WTC11 (cell line): Measurements from ENCODE around the gene CD300A. TPM values are rescaled to one million over a fixed set of nuclear protein-coding genes. Genes with fewer than 3 reads are reported as not detected.

Experiments
- ATAC-seq: fragments of 200-7000 bp; cut with Tn5 transposase; 2 replicates; pipeline ENCODE4 v1.10.0; 2021; ENCODE audit warnings: mild to moderate bottlenecking, moderate library complexity
- CTCF ChIA-PET: fragments of 300-600 bp; sonication (Branson Sonifier 250); formaldehyde crosslinking; loops from one replicate; lab custom pipeline; 2021; ENCODE audit warnings: antibody characterized with exemption; lab: Charles Lee
- POLR2A ChIA-PET: fragments of 350-600 bp; sonication (Branson Sonifier 250); formaldehyde crosslinking; loops from one replicate; lab custom pipeline; 2021; ENCODE audit warnings: antibody characterized with exemption; lab: Charles Lee
- DNase-seq: peaks from one replicate; pipeline ENCODE4 v3.0.0; 2021; ENCODE audit warnings: low spot score
- H3K27ac Mint-ChIP-seq: 2 replicates; pipeline ENCODE4 v1.8.0; 2021; ENCODE audit warnings: mixed read lengths
- H3K27me3 Mint-ChIP-seq: 2 replicates; pipeline ENCODE4 v1.8.0; 2021; ENCODE audit warnings: low read depth, mild to moderate bottlenecking, moderate library complexity, mixed read lengths
- H3K36me3 Mint-ChIP-seq: 2 replicates; pipeline ENCODE4 v1.8.0; 2021; ENCODE audit warnings: mixed read lengths
- H3K4me1 Mint-ChIP-seq: 2 replicates; pipeline ENCODE4 v1.8.0; 2022; ENCODE audit warnings: mixed read lengths
- H3K4me3 Mint-ChIP-seq: 2 replicates; pipeline ENCODE4 v1.8.0; 2021; ENCODE audit warnings: mild to moderate bottlenecking, moderate library complexity, mixed read lengths
- H3K9me3 Mint-ChIP-seq: 2 replicates; pipeline ENCODE4 v1.8.0; 2021; ENCODE audit warnings: mixed read lengths
- ATF6 ChIP-seq: sonication (generic); formaldehyde crosslinking; IDR thresholded peaks from 2 replicates; pipeline ENCODE4 v1.8.1; 2023; ENCODE audit warnings: mild to moderate bottlenecking, missing genetic modification reagents
- E2F1 ChIP-seq: sonication (generic); formaldehyde crosslinking; IDR thresholded peaks from 2 replicates; pipeline ENCODE4 v1.8.0; 2022; ENCODE audit warnings: mild to moderate bottlenecking, missing genetic modification reagents
- EMX1 ChIP-seq: fragments of 250-450 bp; sonication (Bioruptor Pico); IDR thresholded peaks from 2 replicates; pipeline ENCODE4 v1.8.0; 2021; ENCODE audit warnings: mild to moderate bottlenecking
- HMGXB4 ChIP-seq: sonication (generic); formaldehyde crosslinking; IDR thresholded peaks from 2 replicates; pipeline ENCODE4 v1.8.1; 2023; ENCODE audit warnings: mild to moderate bottlenecking, moderate library complexity, missing genetic modification reagents
- IRF2 ChIP-seq: sonication (generic); formaldehyde crosslinking; IDR thresholded peaks from 2 replicates; pipeline ENCODE4 v1.8.0; 2022; ENCODE audit warnings: low read depth, missing genetic modification reagents, borderline replicate concordance
- NFATC4 ChIP-seq: fragments of 250-450 bp; sonication (Bioruptor Pico); IDR thresholded peaks from 2 replicates; pipeline ENCODE4 v1.9.0; 2021; ENCODE audit warnings: mild to moderate bottlenecking
- NFE2L1 ChIP-seq: sonication (generic); formaldehyde crosslinking; IDR thresholded peaks from 2 replicates; pipeline ENCODE4 v1.8.1; 2023; ENCODE audit warnings: missing genetic modification reagents
- NR2C2 ChIP-seq: sonication (generic); formaldehyde crosslinking; IDR thresholded peaks from 2 replicates; pipeline ENCODE4 v1.8.0; 2022; ENCODE audit warnings: mild to moderate bottlenecking, missing genetic modification reagents
- NR3C1 ChIP-seq: sonication (generic); formaldehyde crosslinking; conservative IDR thresholded peaks from 2 replicates; pipeline ENCODE4 v1.8.1; 2023; ENCODE audit warnings: low read depth, mild to moderate bottlenecking, missing genetic modification reagents
- RORB ChIP-seq: fragments of 250-450 bp; sonication (Bioruptor Pico); IDR thresholded peaks from 2 replicates; pipeline ENCODE4 v1.9.0; 2021; ENCODE audit warnings: mild to moderate bottlenecking
- SMAD3 ChIP-seq: sonication (generic); formaldehyde crosslinking; IDR thresholded peaks from 2 replicates; pipeline ENCODE4 v1.8.0; 2022; ENCODE audit warnings: missing genetic modification reagents, mild to moderate bottlenecking, borderline replicate concordance
- USF1 ChIP-seq: sonication (generic); formaldehyde crosslinking; IDR thresholded peaks from 2 replicates; pipeline ENCODE4 v1.8.0; 2022; ENCODE audit warnings: mild to moderate bottlenecking, missing genetic modification reagents
- ZBTB43 ChIP-seq: sonication (generic); formaldehyde crosslinking; IDR thresholded peaks from 2 replicates; pipeline ENCODE4 v1.8.1; 2023; ENCODE audit warnings: mild to moderate bottlenecking, missing genetic modification reagents
- ZMAT4 ChIP-seq: fragments of 250-450 bp; sonication (Bioruptor Pico); IDR thresholded peaks from 2 replicates; pipeline ENCODE4 v1.9.0; 2021; ENCODE audit warnings: mild to moderate bottlenecking
- ZNF219 ChIP-seq: sonication (generic); formaldehyde crosslinking; IDR thresholded peaks from 2 replicates; pipeline ENCODE4 v1.8.0; 2023; ENCODE audit warnings: missing genetic modification reagents, mild to moderate bottlenecking, borderline replicate concordance
- ZNF232 ChIP-seq: sonication (generic); formaldehyde crosslinking; IDR thresholded peaks from 2 replicates; pipeline ENCODE4 v1.8.0; 2022; ENCODE audit warnings: mild to moderate bottlenecking, missing genetic modification reagents
- ZNF425 ChIP-seq: fragments of 250-450 bp; sonication (Bioruptor Pico); conservative IDR thresholded peaks from 2 replicates; pipeline ENCODE4 v1.9.0; 2021; ENCODE audit warnings: mild to moderate bottlenecking
- ZNF671 ChIP-seq: fragments of 250-450 bp; sonication (Bioruptor Pico); IDR thresholded peaks from 2 replicates; pipeline ENCODE4 v1.8.0; 2021; ENCODE audit warnings: mild to moderate bottlenecking
- total RNA-seq: library from RNA; stranded (reverse); gene quantifications from 3 replicates; pipeline ENCODE4 v1.2.3, GENCODE V29; 2021

The CD300A gene
- total RNA-seq, 1 experiment from 2014 or later = 1.1 TPM

- H3K36me3 Mint-ChIP-seq = no peaks in the 10 kb centered on the region
- H3K9me3 Mint-ChIP-seq = no peaks in the 10 kb centered on the region
- peaks cover 29% of the 10 kb centered on the region for H3K4me1 Mint-ChIP-seq
- H3K4me3 Mint-ChIP-seq = no peak overlapping the region
- ATAC-seq (no peak), DNase-seq (no peak)
- CTCF ChIA-PET = interaction anchor here (1.1 to 9.1 kb wide), 2 partner anchors 14 to 47 kb away, joined by 3 to 151 read pairs; no protein-coding TSS in a partner anchor
- peaks cover 25% of the 10 kb centered on the region for H3K27me3 Mint-ChIP-seq
- POLR2A ChIA-PET = no interaction called here
- no peak for TF ChIP-seq NFATC4 (CRISPR knock-in tag)
- TF ChIP-seq SMAD3 (CRISPR knock-in tag) = no peak
- TF ChIP-seq NR3C1 (CRISPR knock-in tag) = no peak
- no peak for TF ChIP-seq RORB (CRISPR knock-in tag)
- TF ChIP-seq USF1 = no peak
- TF ChIP-seq ZMAT4 (CRISPR knock-in tag) = no peak
- TF ChIP-seq ZNF671 = no peak
- TF ChIP-seq NR2C2 = no peak
- TF ChIP-seq E2F1 (CRISPR knock-in tag) = no peak
- no peak for TF ChIP-seq HMGXB4
- no peak for TF ChIP-seq ZNF232 (CRISPR knock-in tag)
- TF ChIP-seq ZNF425 (CRISPR knock-in tag) = no peak
- no peak for TF ChIP-seq ZNF219
- no peak for TF ChIP-seq ATF6
- H3K27ac Mint-ChIP-seq = no peak overlapping the region
Measured at GRCh38 chr17:74450231-74450630, 16.2 kb upstream of the CD300A start.

- Mint-ChIP-seq H3K36me3 (no peaks in the 10 kb centered on the region), H3K9me3 (no peaks in the 10 kb centered on the region), H3K4me3 (no peak overlapping the region), H3K27me3 (peaks cover 25% of the 10 kb centered on the region), H3K27ac (no peak overlapping the region), H3K4me1 (peaks cover 33% of the 10 kb centered on the region)
- DNase-seq (no peak), ATAC-seq (no peak)
- TF ChIP-seq IRF2 (CRISPR knock-in tag) = no peak
- TF ChIP-seq EMX1 (CRISPR knock-in tag) = no peak
- no peak for TF ChIP-seq NR3C1 (CRISPR knock-in tag)
- TF ChIP-seq RORB (CRISPR knock-in tag) = no peak
- no peak for TF ChIP-seq NFE2L1 (CRISPR knock-in tag)
- no peak for TF ChIP-seq ZBTB43
- CTCF ChIA-PET = interaction anchor here (0.5 to 9.1 kb wide), 5 partner anchors 15 to 247 kb away, joined by 3 to 151 read pairs (median 3); no protein-coding TSS in a partner anchor
- POLR2A ChIA-PET = interaction anchor here (0.6 kb wide), 1 partner anchor 32 kb away, joined by 8 read pairs; no protein-coding TSS in a partner anchor
Measured at GRCh38 chr17:74450925-74451403, 15.5 kb upstream of the CD300A start.
